A549 (cell line): Measurements from ENCODE around the gene NEURL3. TPM values are rescaled to one million over a fixed set of nuclear protein-coding genes. Genes with fewer than 3 reads are reported as not detected.
A peak's percentile ranks its signal among the peaks of the same experiment; 100 is the strongest.

ENCODE experiments used
- ATAC-seq, 2 experiments: fragments of 200-7000 bp in 1 of 2; fragments of >200 bp in 1 of 2; cut with Nextera tagmentation in 1 of 2; cut with Tn5 transposase in 1 of 2; 3 replicates each; pipeline versions ENCODE4 v1.8.0 to v1.9.1; 2018 to 2020; ENCODE audit warnings: mild to moderate bottlenecking in 1 of 2, moderate library complexity in 1 of 2
- CTCF ChIA-PET: fragments of 300-600 bp; sonication (Branson Sonifier 250); formaldehyde crosslinking; extraction: SDS; loops from one replicate; lab custom pipeline; 2021; ENCODE audit warnings: antibody characterized with exemption, inconsistent platforms; lab: Yijun Ruan, JAX
- POLR2A ChIA-PET: fragments of 350-600 bp; formaldehyde crosslinking; extraction: SDS; loops from one replicate; lab custom pipeline; 2021; ENCODE audit warnings: antibody characterized with exemption, inconsistent platforms; lab: Yijun Ruan, JAX
- DNase-seq, 2 experiments: peaks; one replicate each; pipeline versions ENCODE4 v3.0.0 to v3.0.0-alpha.2; 2011 to 2016; ENCODE audit warnings: low read depth in 1 of 2, low spot score in 1 of 2
- FAIRE-seq: peaks from 2 replicates; lab custom pipeline; 2011; peaks lifted over from hg19 to GRCh38; lab: Jason Lieb, UNC
- H3K27ac ChIP-seq, 2 experiments: fragments of >200 bp; sonication (Bioruptor Twin); formaldehyde crosslinking; 3 replicates each; pipeline ENCODE4 v1.5.1; 2016 to 2017
- H3K4me1 ChIP-seq: fragments of >200 bp; sonication (Bioruptor Twin); formaldehyde crosslinking; 3 replicates; pipeline ENCODE4 v1.6.1; 2016
- H3K4me2 ChIP-seq: fragments of >200 bp; sonication (Bioruptor Twin); formaldehyde crosslinking; 3 replicates; pipeline ENCODE4 v1.6.1; 2016
- H3K4me3 ChIP-seq: fragments of >200 bp; sonication (Bioruptor Twin); formaldehyde crosslinking; 3 replicates; pipeline ENCODE4 v1.5.1; 2016
- H3K9me3 ChIP-seq: fragments of >200 bp; sonication (Bioruptor Twin); formaldehyde crosslinking; 3 replicates; pipeline ENCODE4 v1.6.1; 2016
- BCL3 ChIP-seq: fragments of >200 bp; sonication (Bioruptor Twin); formaldehyde crosslinking; IDR thresholded peaks from 3 replicates; pipeline ENCODE4 v1.6.1; 2016
- CTCF ChIP-seq: fragments of >200 bp; sonication (Bioruptor Twin); formaldehyde crosslinking; IDR thresholded peaks from 3 replicates; pipeline ENCODE4 v1.5.1; 2016
- E2F6 ChIP-seq: IDR thresholded peaks from 2 replicates; pipeline ENCODE4 v1.6.1; 2012; ENCODE audit warnings: low read depth, borderline replicate concordance
- EHF ChIP-seq: fragments of 250-450 bp; sonication (Bioruptor Pico); IDR thresholded peaks from 2 replicates; pipeline ENCODE4 v1.5.0; 2020; ENCODE audit warnings: mild to moderate bottlenecking
- EHMT2 ChIP-seq: fragments of 200-600 bp; sonication (generic); IDR thresholded peaks from 2 replicates; pipeline ENCODE4 v1.6.1; 2016; ENCODE audit warnings: antibody characterized with exemption, low read depth, mild to moderate bottlenecking, moderate library complexity
- ELK1 ChIP-seq: fragments of 150-350 bp; IDR thresholded peaks from 2 replicates; pipeline ENCODE4 v1.6.1; 2014; ENCODE audit warnings: low read depth, mild to moderate bottlenecking, low read length
- ESRRA ChIP-seq: fragments of 150-350 bp; IDR thresholded peaks from 2 replicates; pipeline ENCODE4 v1.6.1; 2014; ENCODE audit warnings: mild to moderate bottlenecking, low read length, borderline replicate concordance
- FOSL2 ChIP-seq, 2 experiments: fragments of 450-650 bp in 1 of 2; fragments of >200 bp in 1 of 2; sonication (Bioruptor Twin) in 1 of 2; formaldehyde crosslinking; IDR thresholded peaks; 2 replicates each; pipeline versions ENCODE4 v1.5.0 to v1.6.1; 2016 to 2020; ENCODE audit warnings: mild to moderate bottlenecking in 1 of 2, moderate library complexity in 1 of 2
- FOXS1 ChIP-seq: fragments of 250-450 bp; sonication (Bioruptor Pico); IDR thresholded peaks from 2 replicates; pipeline ENCODE4 v1.5.0; 2020; ENCODE audit warnings: mild to moderate bottlenecking, moderate library complexity
- GATA3 ChIP-seq: IDR thresholded peaks from 2 replicates; pipeline ENCODE4 v1.6.1; 2012; ENCODE audit warnings: borderline replicate concordance
- HES2 ChIP-seq: fragments of >200 bp; sonication (Bioruptor Twin); formaldehyde crosslinking; IDR thresholded peaks from 2 replicates; pipeline ENCODE4 v1.6.1; 2016
- HOXB5 ChIP-seq: fragments of 250-450 bp; sonication (Bioruptor Pico); IDR thresholded peaks from 2 replicates; pipeline ENCODE4 v1.5.0; 2020; ENCODE audit warnings: mild to moderate bottlenecking, moderate library complexity
- JUNB ChIP-seq: fragments of >200 bp; sonication (Bioruptor Twin); formaldehyde crosslinking; IDR thresholded peaks from 2 replicates; pipeline ENCODE4 v1.6.1; 2016
- KDM1A ChIP-seq: fragments of 200-600 bp; sonication (generic); IDR thresholded peaks from 2 replicates; pipeline ENCODE4 v1.6.1; 2016; ENCODE audit warnings: low read depth, mild to moderate bottlenecking
- NR3C1 ChIP-seq: fragments of >200 bp; sonication (Bioruptor Twin); formaldehyde crosslinking; IDR thresholded peaks from 3 replicates; pipeline ENCODE4 v1.6.1; 2017
- PBX3 ChIP-seq: IDR thresholded peaks from 2 replicates; pipeline ENCODE4 v1.6.1; 2012
- PHF8 ChIP-seq: fragments of 200-600 bp; sonication (generic); IDR thresholded peaks from 2 replicates; pipeline ENCODE4 v1.6.1; 2016; ENCODE audit warnings: low read depth, mild to moderate bottlenecking, antibody characterized with exemption, moderate library complexity, borderline replicate concordance
- POLR2A ChIP-seq: IDR thresholded peaks from 2 replicates; pipeline ENCODE4 v1.6.1; 2012; ENCODE audit warnings: mild to moderate bottlenecking, low read length
- POLR2AphosphoS2 ChIP-seq: conservative IDR thresholded peaks from 2 replicates; pipeline ENCODE4 v1.6.1; 2012; ENCODE audit warnings: low read length, improper control_type of control experiment, inconsistent platforms
- RARB ChIP-seq: fragments of 250-450 bp; sonication (Bioruptor Pico); IDR thresholded peaks from 2 replicates; pipeline ENCODE4 v1.8.0; 2021; ENCODE audit warnings: mild to moderate bottlenecking, moderate library complexity
- SMC3 ChIP-seq: fragments of >200 bp; sonication (Bioruptor Twin); formaldehyde crosslinking; IDR thresholded peaks from 3 replicates; pipeline ENCODE4 v1.6.1; 2018; ENCODE audit warnings: inconsistent platforms
- SREBF2 ChIP-seq: fragments of 450-650 bp; IDR thresholded peaks from 2 replicates; pipeline ENCODE4 v1.6.1; 2014; ENCODE audit warnings: mild to moderate bottlenecking, moderate library complexity
- WGBS: methylation state at CpG from one replicate; pipeline ENCODE4 v1.1.6; 2017; ENCODE audit errors: missing lambda C conversion rate; 5-methylcytosine and 5-hydroxymethylcytosine counted together
- polyA plus RNA-seq, 4 experiments: library from polyadenylated mRNA; depleted of rRNA in 3 of 4; stranded (reverse); fragments of >200 nt; fragmentation: RNase III in 1 of 4; extraction: RNeasy Plus Mini Kit Qiagen cat#74134 plus additional on column Dnase treatment in 1 of 4; gene quantifications; 2 replicates in 3 of 4; 3 replicates in 1 of 4; pipeline ENCODE4 v1.2.3, GENCODE V29; 2011 to 2017

Gene NEURL3
- polyA plus RNA-seq, 2 of the 4 experiments (the other 2 are of a cell fraction), result 0.28 to 0.44 TPM

GRCh38 chr2:96486696-96487095 is 18.5 kb downstream of the NEURL3 start (continued):
- TF ChIP-seq CTCF, result no peak
- TF ChIP-seq SMC3, result no peak
- TF ChIP-seq NR3C1, result no peak
- TF ChIP-seq POLR2AphosphoS2, result no peak
- no peak for TF ChIP-seq BCL3
- no peak for TF ChIP-seq GATA3
- TF ChIP-seq FOXS1 (CRISPR knock-in tag), result no peak

- DNase-seq (no peak), ATAC-seq (peak; percentile 13 to 39; a peak in 3 of 6 replicates), FAIRE-seq (no peak)
- ChIA-PET CTCF (interaction anchor here (0.9 kb wide), 1 partner anchor 18 kb away, joined by 3 read pairs; no protein-coding TSS in a partner anchor), POLR2A (no interaction called here)
- WGBS, result 79% methylated on average over 31 of the region's 33 CpGs
- no peak overlapping the region for H3K27ac ChIP-seq
- no peak overlapping the region for H3K4me3 ChIP-seq
- no peaks in the 10 kb centered on the region for H3K4me1 ChIP-seq
- no peak for TF ChIP-seq PBX3
- TF ChIP-seq SMC3, result no peak
- TF ChIP-seq KDM1A, result no peak
- TF ChIP-seq EHMT2, result no peak
- no peak for TF ChIP-seq ESRRA
- no peak for TF ChIP-seq EHF
- no peak for TF ChIP-seq JUNB
- no peak for TF ChIP-seq PHF8
- TF ChIP-seq SREBF2, result no peak
- no peak for TF ChIP-seq FOXS1 (CRISPR knock-in tag)
- no peak for TF ChIP-seq HOXB5 (CRISPR knock-in tag)
- no peak for TF ChIP-seq POLR2A
- TF ChIP-seq FOSL2 (IDR thresholded peaks at IDR 0.05), result no peak
- no peak for TF ChIP-seq FOSL2 (CRISPR knock-in tag; IDR thresholded peaks at IDR 0.05)
- no peak overlapping the region for H3K4me2 ChIP-seq
- peaks cover 5% of the 10 kb centered on the region; the same call in 1 of the 3 replicates for H3K9me3 ChIP-seq
Measured at GRCh38 chr2:96485751-96486651, 19.2 kb downstream of the NEURL3 start.

GRCh38 chr2:96485350-96485749 is 19.8 kb downstream of the NEURL3 start:
- no peak for FAIRE-seq
- Histone ChIP-seq H3K27ac (no peak overlapping the region), H3K4me1 (no peaks in the 10 kb centered on the region), H3K4me3 (no peak overlapping the region), H3K4me2 (no peak overlapping the region), H3K9me3 (peaks cover 10% of the 10 kb centered on the region)
- CTCF ChIA-PET, result interaction anchor here (0.9 kb wide), 1 partner anchor 19 kb away, joined by 3 read pairs; no protein-coding TSS in a partner anchor
- 80% methylated on average over 6 of the region's 9 CpGs for WGBS
- 0 out of 6 replicates have a peak, but pooled peaks of 1 of the 2 experiments have one; percentile 39 for ATAC-seq
- DNase-seq, result no peak
- POLR2A ChIA-PET, result no interaction called here
- no peak for TF ChIP-seq RARB (CRISPR knock-in tag)
- no peak for TF ChIP-seq ESRRA
- TF ChIP-seq CTCF, result no peak
- no peak for TF ChIP-seq POLR2A
- no peak for TF ChIP-seq ELK1
- TF ChIP-seq HES2, result no peak
- no peak for TF ChIP-seq E2F6
